GM23248 (cell line): Measurements from ENCODE around the gene IKZF2. TPM values are rescaled to one million over a fixed set of nuclear protein-coding genes. Genes with fewer than 3 reads are reported as not detected.

Experiments used
- DNase-seq: peaks from one replicate; pipeline ENCODE4 v3.0.0-alpha.2; 2015
- H2AFZ ChIP-seq: fragments of 200-600 bp; sonication (generic); 2 replicates; pipeline ENCODE4 v1.6.1; 2016; ENCODE audit warnings: antibody characterized with exemption
- H3F3A ChIP-seq: fragments of 200-600 bp; sonication (generic); 2 replicates; pipeline ENCODE4 v1.6.1; 2016; ENCODE audit warnings: mild to moderate bottlenecking, antibody characterized with exemption, mixed run types; ENCODE audit not compliant: insufficient read depth
- H3K27ac ChIP-seq: fragments of 200-600 bp; sonication (generic); 2 replicates; pipeline ENCODE4 v1.5.1; 2016; ENCODE audit warnings: mild to moderate bottlenecking
- H3K27me3 ChIP-seq: fragments of 200-600 bp; sonication (generic); replicated peaks from 2 replicates; pipeline ENCODE4 v1.6.1; 2016; ENCODE audit warnings: mild to moderate bottlenecking; ENCODE audit not compliant: insufficient read depth
- H3K36me3 ChIP-seq: fragments of 200-600 bp; sonication (generic); 2 replicates; pipeline ENCODE4 v1.6.1; 2016; ENCODE audit warnings: low read depth, mild to moderate bottlenecking
- H3K4me1 ChIP-seq: fragments of 200-600 bp; sonication (generic); 2 replicates; pipeline ENCODE4 v1.6.1; 2016; ENCODE audit warnings: mild to moderate bottlenecking; ENCODE audit not compliant: insufficient read depth
- H3K4me2 ChIP-seq: fragments of 200-600 bp; sonication (generic); one replicate; pipeline ENCODE4 v1.6.1; 2016; ENCODE audit warnings: mild to moderate bottlenecking; ENCODE audit not compliant: unreplicated experiment
- H3K4me3 ChIP-seq: fragments of 200-600 bp; sonication (generic); 2 replicates; pipeline ENCODE4 v1.5.1; 2016; ENCODE audit warnings: mild to moderate bottlenecking
- H3K79me2 ChIP-seq: fragments of 200-600 bp; sonication (generic); 2 replicates; pipeline ENCODE4 v1.6.1; 2016; ENCODE audit warnings: mild to moderate bottlenecking; ENCODE audit not compliant: insufficient read depth
- H3K9ac ChIP-seq: fragments of 200-600 bp; sonication (generic); 2 replicates; pipeline ENCODE4 v1.6.1; 2016; ENCODE audit warnings: mild to moderate bottlenecking
- H3K9me2 ChIP-seq: fragments of 200-600 bp; sonication (generic); 2 replicates; pipeline ENCODE4 v1.6.1; 2016; ENCODE audit warnings: mixed run types, mild to moderate bottlenecking, moderate library complexity; ENCODE audit not compliant: insufficient read depth
- H3K9me3 ChIP-seq: fragments of 200-600 bp; sonication (generic); one replicate; pipeline ENCODE4 v1.6.1; 2017; ENCODE audit warnings: low read depth
- H4K20me1 ChIP-seq: fragments of 200-600 bp; sonication (generic); 2 replicates; pipeline ENCODE4 v1.6.0; 2016; ENCODE audit not compliant: insufficient read depth
- EZH2 ChIP-seq: fragments of 200-600 bp; sonication (generic); IDR thresholded peaks from 2 replicates; pipeline ENCODE4 v1.6.1; 2018; ENCODE audit warnings: antibody characterized with exemption, mild to moderate bottlenecking; ENCODE audit not compliant: insufficient read depth, poor library complexity, severe bottlenecking
- EZH2phosphoT487 ChIP-seq: fragments of 200-600 bp; sonication (generic); IDR thresholded peaks from 2 replicates; pipeline ENCODE4 v1.6.1; 2018; ENCODE audit warnings: antibody characterized with exemption, moderate library complexity, mild to moderate bottlenecking, low read depth; ENCODE audit not compliant: insufficient read depth
- WGBS, 2 experiments: methylation state at CpG; one replicate each; pipeline ENCODE4 v1.1.6; 2015 to 2017; ENCODE audit warnings: low lambda C conversion rate in 2 of 2, low coverage in 1 of 2; ENCODE audit errors: missing lambda C conversion rate in 2 of 2; 5-methylcytosine and 5-hydroxymethylcytosine counted together
- in situ Hi-C: fragments of 300-500 bp; cut with MboI; formaldehyde crosslinking; loops from 2 replicates; pipeline ENCODE4 v1.15.0; 2020
- polyA plus RNA-seq: library from polyadenylated mRNA; unstranded; fragments of >200 nt; fragmentation: Nextera tagmentation; extraction: Ambion mirVana; gene quantifications from 2 replicates; pipeline ENCODE4 v1.2.1, GENCODE V29; 2016
- total RNA-seq: library from RNA; depleted of rRNA; stranded (reverse); fragments of >200 nt; shearing (Covaris generic); gene quantifications from 2 replicates; pipeline ENCODE4 v1.2.3, GENCODE V29; 2014

The IKZF2 gene
- total and polyA plus RNA-seq, 2 experiments from 2014 or later = 3.4 to 13.5 TPM

GRCh38 chr2:213121690-213122089 lies 29.7 kb downstream of the IKZF2 start:
- no peak overlapping the region for H3K4me2 ChIP-seq
- H3K4me1 ChIP-seq = peaks cover 47% of the 10 kb centered on the region
- H3F3A ChIP-seq = peaks cover 36% of the 10 kb centered on the region
- H3K4me3 ChIP-seq = no peak overlapping the region
- DNase-seq = no peak
- H3K9me2 ChIP-seq = no peaks in the 10 kb centered on the region
- no peaks in the 10 kb centered on the region for H4K20me1 ChIP-seq
- H3K27ac ChIP-seq = no peak overlapping the region
- TF ChIP-seq EZH2phosphoT487 = no peak
- TF ChIP-seq EZH2 = no peak
- no peaks in the 10 kb centered on the region for H3K36me3 ChIP-seq
- no peaks in the 10 kb centered on the region for H3K27me3 ChIP-seq
- H3K9ac ChIP-seq = no peak overlapping the region
- H3K79me2 ChIP-seq = peaks cover 88% of the 10 kb centered on the region
- in situ Hi-C loops = no loop called here
- no peak overlapping the region for H2AFZ ChIP-seq
- H3K9me3 ChIP-seq = no peaks in the 10 kb centered on the region

- Histone ChIP-seq H3K79me2 (peaks cover 88% of the 10 kb centered on the region), H2AFZ (no peak overlapping the region), H3K27me3 (no peaks in the 10 kb centered on the region), H3F3A (peaks cover 36% of the 10 kb centered on the region), H3K4me3 (peak overlapping the region; percentile 9; the same call in 1 of the 2 replicates), H3K9me3 (no peaks in the 10 kb centered on the region), H3K27ac (peak overlapping the region; percentile 65), H4K20me1 (no peaks in the 10 kb centered on the region), H3K36me3 (no peaks in the 10 kb centered on the region), H3K9ac (peak overlapping the region; percentile 1; the same call in 1 of the 2 replicates), H3K9me2 (no peaks in the 10 kb centered on the region), H3K4me1 (peaks cover 31% of the 10 kb centered on the region), H3K4me2 (peak overlapping the region; percentile 32)
- 57 to 58% methylated on average over 5 of the region's 5 CpGs for WGBS, 2 experiments
- no peak for TF ChIP-seq EZH2
- TF ChIP-seq EZH2phosphoT487 = 0 out of 2 replicates have a peak, but pooled peaks have one; percentile 47
- in situ Hi-C loops = no loop called here
- peak; percentile 90 for DNase-seq
Observed at GRCh38 chr2:213119061-213119809, 32.2 kb downstream of the IKZF2 start.

GRCh38 chr2:213108308-213108707 lies 43.1 kb downstream of the IKZF2 start:
- no peak for DNase-seq
- Histone ChIP-seq H3K9me3 (no peaks in the 10 kb centered on the region), H3K9me2 (no peaks in the 10 kb centered on the region), H3K27me3 (no peaks in the 10 kb centered on the region), H3K4me1 (no peaks in the 10 kb centered on the region), H3K9ac (no peak overlapping the region), H3K4me2 (no peak overlapping the region), H3K27ac (no peak overlapping the region), H3K79me2 (peaks cover 87% of the 10 kb centered on the region), H2AFZ (no peak overlapping the region), H4K20me1 (no peaks in the 10 kb centered on the region), H3K36me3 (no peaks in the 10 kb centered on the region), H3F3A (no peaks in the 10 kb centered on the region), H3K4me3 (no peak overlapping the region)
- TF ChIP-seq EZH2 (no peak), EZH2phosphoT487 (no peak)
- in situ Hi-C loops = no loop called here
- 94 to 97% methylated on average over 2 of the region's 2 CpGs for WGBS, 2 experiments

GRCh38 chr2:213107728-213108127 lies 43.7 kb downstream of the IKZF2 start:
- TF ChIP-seq EZH2phosphoT487 (no peak), EZH2 (no peak)
- no peak for DNase-seq
- Histone ChIP-seq H3F3A (no peaks in the 10 kb centered on the region), H4K20me1 (no peaks in the 10 kb centered on the region), H3K9me2 (no peaks in the 10 kb centered on the region), H3K9me3 (no peaks in the 10 kb centered on the region), H3K4me1 (no peaks in the 10 kb centered on the region), H3K36me3 (no peaks in the 10 kb centered on the region), H3K9ac (no peak overlapping the region), H3K4me2 (no peak overlapping the region), H3K27me3 (no peaks in the 10 kb centered on the region), H3K79me2 (peaks cover 87% of the 10 kb centered on the region), H3K4me3 (no peak overlapping the region), H2AFZ (no peak overlapping the region), H3K27ac (no peak overlapping the region)
- in situ Hi-C loops = no loop called here
- 60 to 63% methylated on average over 7 of the region's 7 CpGs for WGBS, 2 experiments

DNA sequence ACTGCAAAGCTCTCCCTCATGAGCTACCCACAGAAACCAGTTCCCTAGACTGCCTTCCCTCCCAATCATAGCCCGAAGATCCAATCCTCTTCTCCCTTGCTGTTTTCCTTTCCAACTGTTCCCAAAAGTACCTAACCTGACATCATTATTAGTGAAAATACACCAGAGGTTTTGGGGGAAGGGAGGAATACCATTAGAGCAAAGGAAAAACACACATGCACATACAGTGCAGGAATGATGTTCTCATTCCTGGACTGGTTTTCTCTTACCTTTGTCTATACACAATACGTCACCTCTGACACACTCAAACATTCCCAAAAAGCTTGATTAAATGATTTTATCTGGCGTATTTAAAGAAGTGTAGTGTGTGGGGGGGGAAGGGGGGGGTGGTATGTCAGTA lies 46.2 kb downstream of the IKZF2 start:
- TF ChIP-seq EZH2 = no peak
- TF ChIP-seq EZH2phosphoT487 = no peak
- no peak overlapping the region for H3K9ac ChIP-seq
- no peaks in the 10 kb centered on the region for H3K9me3 ChIP-seq
- H4K20me1 ChIP-seq = no peaks in the 10 kb centered on the region
- DNase-seq = no peak
- peaks cover 8% of the 10 kb centered on the region; the same call in 1 of the 2 replicates for H3K4me1 ChIP-seq
- H3K9me2 ChIP-seq = no peaks in the 10 kb centered on the region
- no peak overlapping the region for H3K4me2 ChIP-seq
- in situ Hi-C loops = no loop called here
- no peaks in the 10 kb centered on the region for H3K27me3 ChIP-seq
- no peak overlapping the region for H3K27ac ChIP-seq
- no peaks in the 10 kb centered on the region for H3F3A ChIP-seq
- H3K36me3 ChIP-seq = no peaks in the 10 kb centered on the region
- H3K79me2 ChIP-seq = peaks cover 87% of the 10 kb centered on the region
- 62 to 67% methylated on average over 3 of the region's 3 CpGs for WGBS, 2 experiments
- H2AFZ ChIP-seq = no peak overlapping the region
- H3K4me3 ChIP-seq = no peak overlapping the region
